Thyroid gland (tissue), 4 donors: ENCODE measurements around the gene ISX.

Source experiments
- CTCF ChIP-seq, 6 experiments: fragments of 200-600 bp in 3 of 6; fragments of 450-650 bp in 3 of 6; sonication (generic) in 3 of 6; IDR thresholded peaks; one replicate each; pipeline ENCODE4 v1.5.1; 2016 to 2019; ENCODE audit warnings: antibody characterized with exemption in 6 of 6, mild to moderate bottlenecking in 2 of 6, inconsistent platforms in 1 of 6, moderate library complexity in 1 of 6
- POLR2A ChIP-seq, 2 donors: fragments of 450-650 bp; IDR thresholded peaks; one replicate each; pipeline ENCODE4 v1.6.1; 2017; ENCODE audit warnings: antibody characterized with exemption in 2 of 2, mild to moderate bottlenecking in 2 of 2, moderate library complexity in 1 of 2

DNA sequence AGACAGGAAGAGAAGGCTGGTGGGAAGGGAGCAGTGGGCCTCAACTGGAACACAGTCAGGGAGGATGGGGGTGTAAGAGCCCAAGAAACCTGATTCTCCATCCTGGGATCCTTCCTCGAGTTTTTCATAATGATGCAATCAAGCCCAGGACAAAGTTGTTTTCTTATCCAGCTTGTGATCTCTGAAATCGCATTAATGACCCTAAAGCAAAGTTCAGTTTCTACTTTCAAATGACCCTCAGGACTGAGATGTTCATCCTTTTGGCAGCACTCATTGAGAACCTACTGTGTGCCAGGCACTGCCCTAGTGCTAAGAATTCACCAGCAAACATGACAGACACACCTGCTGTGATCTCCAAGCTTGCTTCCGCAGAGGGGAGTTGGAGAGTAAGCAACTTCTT, 45.3 kb downstream of the ISX start:
- no peak for TF ChIP-seq CTCF (IDR thresholded peaks at IDR 0.05)
- no peak for TF ChIP-seq POLR2A (IDR thresholded peaks at IDR 0.05)
